NAMALWA (cell line): Measurements from ENCODE around the gene C13orf42.
"Not testable (repeated sequence)": the region's sequence is repeated elsewhere in the genome, so short reads cannot be mapped to it uniquely, and the experiment has no call there.

Experiments used
- DNase-seq: peaks from one replicate; pipeline ENCODE4 v3.0.0-alpha.2; 2015; ENCODE audit warnings: low spot score

C13orf42 gene

DNA sequence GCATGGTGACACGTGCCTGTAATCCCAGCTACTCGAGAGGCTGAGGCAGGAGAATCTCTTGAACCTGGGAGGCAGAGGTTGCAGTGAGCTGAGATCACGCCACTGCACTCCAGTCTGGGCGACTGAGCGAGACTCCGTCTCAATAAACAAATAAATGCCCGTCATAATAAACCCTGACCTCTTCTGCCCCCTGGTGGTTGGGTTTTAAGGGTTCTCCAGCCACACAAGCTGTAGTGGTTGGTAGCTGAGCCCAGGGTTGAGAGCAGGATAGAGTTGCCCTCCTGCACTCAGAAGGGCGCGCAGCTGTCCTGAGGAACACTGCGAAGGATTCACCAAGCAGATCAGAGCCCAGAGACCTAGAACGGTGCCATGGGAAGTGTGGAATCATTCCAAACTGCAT lies 9.8 kb upstream of the C13orf42 start:
- peak; percentile 67 for DNase-seq

GRCh38 chr13:51118809-51119431 lies 7.8 kb upstream of the C13orf42 start:
- no peak for DNase-seq

DNA sequence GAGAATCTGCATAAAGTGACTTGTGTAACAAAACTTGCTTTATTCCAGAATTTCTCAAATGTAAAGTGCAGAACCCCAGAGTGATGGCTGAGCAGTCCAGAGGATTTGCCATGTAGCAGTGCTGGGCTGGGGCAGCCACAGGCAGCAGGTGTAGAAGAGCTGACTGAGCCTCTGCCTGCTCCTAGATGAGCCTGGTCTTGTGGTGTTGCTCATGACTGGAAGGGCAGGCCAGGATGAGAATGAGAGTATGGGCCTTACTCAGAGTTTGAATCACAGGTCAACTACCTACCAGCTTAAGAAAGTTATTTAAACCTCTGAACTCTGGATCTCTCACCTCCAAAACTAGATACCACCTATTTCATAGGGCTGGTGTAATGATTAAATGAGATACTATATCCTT lies 2.9 kb upstream of the C13orf42 start:
- DNase-seq: no peak

- DNase-seq: no peak
These were observed 2.3 kb upstream of the C13orf42 start for GRCh38 chr13:51113186-51113881.

DNA sequence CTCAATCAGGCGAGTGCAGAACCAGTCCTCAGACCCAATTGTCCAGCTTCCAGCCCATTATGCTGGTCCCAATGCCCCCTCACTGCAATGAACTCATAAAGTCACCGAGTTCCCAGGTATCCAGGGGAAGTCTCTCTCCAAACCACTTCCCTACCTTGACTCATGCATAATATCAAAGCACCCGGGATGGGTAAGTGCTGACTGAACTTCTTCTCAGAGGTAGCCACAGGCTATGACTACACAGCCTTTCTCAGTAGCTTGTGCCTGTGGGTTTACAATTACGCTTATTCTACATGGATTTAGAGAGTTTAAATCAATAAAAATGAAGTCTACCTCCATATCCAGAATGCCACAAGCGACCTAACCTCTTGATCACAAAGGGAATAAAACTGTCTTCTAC lies 1.7 kb upstream of the C13orf42 start:
- DNase-seq: no peak

GRCh38 chr13:51111997-51112396 lies 923 bp upstream of the C13orf42 start:
- DNase-seq: no peak

GRCh38 chr13:51107996-51108395 lies 3.1 kb downstream of the C13orf42 start:
- no peak for DNase-seq

- no peak for DNase-seq
These were observed 6.0 kb downstream of the C13orf42 start for GRCh38 chr13:51105046-51105445.

DNA sequence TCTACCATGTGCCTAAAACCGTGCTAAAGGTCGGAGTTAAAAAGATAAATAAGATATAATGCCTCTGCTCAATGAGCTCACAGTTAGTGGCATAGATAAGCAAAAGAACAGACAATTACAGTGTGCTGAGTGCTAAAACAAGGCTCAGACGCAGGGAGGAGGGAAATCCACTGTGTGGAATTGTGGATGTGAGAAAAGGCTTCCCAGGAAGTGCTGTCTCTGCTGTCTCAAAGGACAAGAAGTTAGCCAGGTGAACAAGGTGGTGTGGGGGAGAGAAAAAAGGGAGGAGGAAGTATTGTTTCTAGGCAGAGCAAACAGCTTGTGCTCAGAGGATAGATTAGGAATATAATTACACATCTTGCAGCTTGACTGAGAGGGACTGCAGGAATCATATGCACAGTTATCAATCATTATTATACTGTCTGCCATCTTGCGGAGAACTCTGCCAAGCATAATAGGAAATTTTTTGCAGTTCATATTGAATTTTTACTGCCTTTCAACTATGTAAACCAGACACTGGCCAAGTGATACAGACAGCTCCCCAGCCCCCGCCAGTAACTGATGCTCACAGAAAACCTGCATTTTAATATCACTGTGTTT lies 9.3 kb downstream of the C13orf42 start:
- DNase-seq: no peak

- no peak for DNase-seq
These were observed 13.6 kb downstream of the C13orf42 start for GRCh38 chr13:51097353-51098043.

- no peak for DNase-seq
These were observed 14.9 kb downstream of the C13orf42 start for GRCh38 chr13:51096131-51096530.

GRCh38 chr13:51093574-51093973 lies 17.5 kb downstream of the C13orf42 start:
- no peak for DNase-seq

- no peak for DNase-seq
These were observed 19.2 kb downstream of the C13orf42 start for GRCh38 chr13:51091839-51092238.

GRCh38 chr13:51083706-51084105 lies 27.4 kb downstream of the C13orf42 start:
- no peak for DNase-seq

- DNase-seq: not testable (repeated sequence)
These were observed 30.5 kb downstream of the C13orf42 start for GRCh38 chr13:51080478-51081065.

- no peak for DNase-seq
These were observed 39.6 kb downstream of the C13orf42 start for GRCh38 chr13:51071493-51071892.

- peak; percentile 82 for DNase-seq
These were observed 40.9 kb downstream of the C13orf42 start for GRCh38 chr13:51070005-51070649.

- no peak for DNase-seq
These were observed 42.6 kb downstream of the C13orf42 start for GRCh38 chr13:51068501-51068900.

GRCh38 chr13:51067706-51068105 lies 43.4 kb downstream of the C13orf42 start:
- no peak for DNase-seq

DNA sequence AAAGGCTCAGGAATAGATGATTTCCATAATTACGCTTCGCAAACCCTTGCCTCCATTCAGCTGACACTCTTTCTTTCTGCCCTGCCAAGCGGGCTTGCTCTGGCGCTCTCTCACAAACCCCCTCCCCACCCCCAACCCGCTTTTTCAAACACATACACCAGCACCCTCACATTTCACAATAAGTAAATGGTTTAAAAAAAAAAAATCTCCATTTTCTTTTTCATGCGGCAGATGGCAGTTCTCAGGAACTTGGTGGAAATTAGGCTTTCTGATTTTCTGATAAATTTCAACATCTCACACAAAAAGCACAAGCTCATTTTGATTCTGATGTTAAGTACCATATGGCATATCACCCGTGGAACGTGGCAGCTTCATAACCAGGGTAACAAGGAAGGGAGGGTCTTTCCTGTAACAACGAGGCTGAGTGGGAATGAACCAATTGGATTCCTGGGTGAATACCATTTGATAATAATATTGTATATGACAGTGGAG lies 43.8 kb downstream of the C13orf42 start:
- no peak for DNase-seq

GRCh38 chr13:51066091-51066831 lies 44.8 kb downstream of the C13orf42 start:
- DNase-seq: no peak
